Activated CD4-positive, alpha-beta T cell treated with anti-CD3 and anti-CD28 coated beads, Interleukin-2, amount 50 U/mL, for 48 hours (primary cell): Measurements from ENCODE around the gene MEGF11.

ENCODE experiments used
- DNase-seq, 2 experiments: peaks; one replicate each; pipeline ENCODE4 v3.0.0-alpha.2; 2020

MEGF11 gene

DNA sequence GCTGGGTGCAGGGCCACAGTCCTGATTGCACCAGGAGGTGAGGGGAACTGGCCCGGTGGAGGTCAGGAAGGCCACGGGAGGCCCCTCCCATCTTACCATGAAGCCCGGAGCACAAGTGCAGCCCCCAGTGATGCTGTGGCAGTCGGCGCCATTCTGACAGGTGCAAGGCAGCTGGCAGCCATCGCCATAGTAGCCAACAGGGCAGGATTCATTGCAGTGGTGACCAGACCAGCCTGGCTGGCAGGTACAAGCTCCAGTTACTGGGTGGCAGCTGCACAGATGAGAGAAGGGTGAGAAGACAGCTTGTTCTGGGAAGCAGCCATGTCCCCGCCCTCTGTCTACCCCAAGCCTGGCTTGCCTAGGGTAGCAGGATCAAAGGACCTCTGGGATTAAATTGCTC, 296.1 kb downstream of the MEGF11 start:
- no peak for DNase-seq

DNA sequence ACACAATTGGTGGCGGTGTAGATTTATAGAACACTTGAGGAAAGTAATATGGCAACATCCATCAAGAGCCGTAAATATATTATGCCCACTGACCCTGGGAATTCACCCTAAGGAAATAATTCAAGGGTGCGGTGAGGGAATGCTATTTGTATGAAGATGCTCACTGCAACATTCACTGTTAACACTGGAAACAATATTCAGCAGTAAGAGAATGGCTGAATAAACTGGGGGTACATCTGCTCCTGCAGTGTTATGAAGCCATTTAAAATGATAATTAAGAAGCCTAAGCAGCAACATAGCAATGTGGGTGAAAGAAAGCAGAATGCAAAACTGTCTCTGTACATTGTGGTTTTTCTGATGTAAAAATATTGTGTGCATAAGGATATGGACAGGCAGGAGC, 296.7 kb downstream of the MEGF11 start:
- DNase-seq = no peak

DNA sequence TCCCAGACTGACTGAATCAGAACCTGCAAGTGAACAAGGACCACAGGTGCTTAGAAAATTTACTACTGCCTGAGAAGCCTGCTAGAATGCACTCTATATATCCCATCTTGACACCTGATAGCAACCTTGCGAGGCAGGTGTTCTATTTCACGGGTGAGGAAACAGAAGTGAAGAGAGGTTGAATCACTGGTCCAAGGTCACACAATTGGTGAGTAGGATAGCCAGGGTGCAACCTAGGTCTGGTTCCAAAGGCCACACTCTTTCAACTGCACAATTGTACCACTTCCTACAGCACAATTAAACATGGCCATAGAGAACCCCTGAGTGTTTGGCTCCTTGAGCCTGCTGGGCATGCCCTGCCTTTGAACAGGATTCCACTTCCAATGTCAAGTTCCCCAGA, 297.2 kb downstream of the MEGF11 start:
- DNase-seq = no peak

GRCh38 chr15:65954289-65954741, 299.2 kb downstream of the MEGF11 start:
- no peak for DNase-seq

- DNase-seq = no peak
Measured at GRCh38 chr15:65953622-65954021, 299.9 kb downstream of the MEGF11 start.

DNA sequence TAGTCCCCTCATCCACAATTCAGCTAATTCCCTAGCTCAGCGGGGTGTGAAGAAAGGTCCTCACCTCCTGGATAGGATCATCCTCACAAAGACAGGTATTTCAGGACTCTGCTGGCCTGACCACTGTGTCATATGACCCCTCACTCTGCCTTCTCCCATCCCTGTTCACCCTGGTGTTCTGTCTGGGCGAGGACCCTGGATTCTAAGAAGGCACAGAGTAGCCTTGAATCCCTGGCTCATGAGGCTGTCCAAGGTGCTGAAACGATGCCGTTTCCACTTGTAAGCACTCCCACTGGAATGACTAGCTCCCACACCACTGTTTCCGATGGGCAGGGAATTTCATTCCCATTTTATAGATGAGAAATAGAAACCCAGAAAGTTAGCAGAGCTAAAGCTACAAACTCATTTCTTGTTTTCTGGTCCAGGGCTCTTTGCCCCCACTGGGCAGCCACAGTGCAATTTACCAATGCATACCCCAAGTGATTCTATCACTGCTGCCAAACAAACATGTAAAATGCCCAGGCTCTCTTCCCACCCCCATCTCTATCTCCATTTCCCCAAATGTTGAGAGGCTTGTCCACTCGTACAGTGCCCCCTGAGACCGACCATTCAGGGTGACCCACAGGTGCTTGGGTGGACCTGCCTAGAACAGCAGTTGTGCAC, 301.0 kb downstream of the MEGF11 start:
- DNase-seq = peak in 1 of 2 experiments; percentile 12

DNA sequence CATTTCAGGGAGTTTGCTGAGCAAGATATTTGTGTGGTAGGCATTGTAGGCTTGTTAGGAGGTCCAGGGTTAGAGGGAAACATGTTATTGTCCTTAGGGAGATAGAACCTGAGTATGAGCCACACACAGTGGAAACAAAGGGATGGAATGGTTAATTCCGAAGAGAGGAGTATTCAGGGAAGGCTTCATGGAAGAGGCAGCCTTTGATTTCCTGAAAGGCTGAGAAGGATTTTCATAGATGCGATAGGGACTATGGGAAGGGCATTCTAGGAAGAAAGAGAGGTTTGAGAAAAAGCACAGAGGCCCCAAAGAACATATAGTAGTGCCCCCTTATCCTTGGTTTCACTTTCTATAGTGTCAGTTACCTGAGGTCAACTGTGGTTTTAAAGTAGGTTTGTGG, 302.5 kb downstream of the MEGF11 start:
- no peak for DNase-seq

- no peak for DNase-seq
Measured at GRCh38 chr15:65949491-65949890, 304.1 kb downstream of the MEGF11 start.

GRCh38 chr15:65949011-65949410, 304.5 kb downstream of the MEGF11 start:
- DNase-seq = no peak

DNA sequence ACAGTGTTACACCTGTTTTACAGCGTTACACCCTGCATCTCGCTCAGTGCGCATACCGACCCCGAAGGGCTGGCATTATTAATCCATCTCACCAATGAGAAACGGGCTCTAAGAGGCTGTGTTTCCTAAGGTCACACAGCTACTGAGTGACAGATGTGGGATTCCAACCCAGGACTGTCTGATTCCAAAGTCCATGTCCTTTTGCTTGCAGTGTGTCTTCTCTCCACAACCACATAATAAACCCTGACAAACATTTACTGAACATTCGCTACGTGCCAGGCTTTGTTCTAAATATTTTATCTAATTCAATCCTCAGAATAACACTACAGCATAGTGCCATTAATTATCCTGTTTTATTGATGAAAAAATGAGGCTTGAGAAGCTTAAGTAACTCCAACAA, 305.2 kb downstream of the MEGF11 start:
- no peak for DNase-seq

GRCh38 chr15:65947041-65947440, 306.5 kb downstream of the MEGF11 start:
- DNase-seq = no peak

DNA sequence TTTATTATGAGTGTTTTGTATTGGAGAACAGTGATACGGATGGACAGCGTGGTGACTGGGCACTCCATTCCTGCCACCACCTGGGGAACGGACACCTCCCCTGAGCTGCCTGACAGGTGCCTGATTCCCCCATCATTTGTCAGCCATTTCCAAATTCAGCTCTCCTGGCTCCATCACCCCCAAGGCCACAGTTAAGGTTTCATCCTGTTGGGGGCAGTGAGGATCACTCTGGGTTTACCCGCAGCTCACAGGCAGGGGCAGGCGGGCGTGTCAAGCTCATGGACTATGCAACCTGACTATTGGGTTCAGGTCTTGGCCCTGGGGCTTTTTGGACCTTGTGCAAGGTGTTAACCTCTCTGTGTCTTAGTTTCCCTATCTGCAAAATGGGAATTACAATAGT, 307.9 kb downstream of the MEGF11 start:
- no peak for DNase-seq

GRCh38 chr15:65944404-65944803, 309.1 kb downstream of the MEGF11 start:
- no peak for DNase-seq

GRCh38 chr15:65942436-65942835, 311.1 kb downstream of the MEGF11 start:
- DNase-seq = peak in 1 of 2 experiments; percentile 13

GRCh38 chr15:65940618-65940909, 313.0 kb downstream of the MEGF11 start:
- no peak for DNase-seq

- DNase-seq = no peak
Measured at GRCh38 chr15:65939901-65940617, 313.5 kb downstream of the MEGF11 start.

DNA sequence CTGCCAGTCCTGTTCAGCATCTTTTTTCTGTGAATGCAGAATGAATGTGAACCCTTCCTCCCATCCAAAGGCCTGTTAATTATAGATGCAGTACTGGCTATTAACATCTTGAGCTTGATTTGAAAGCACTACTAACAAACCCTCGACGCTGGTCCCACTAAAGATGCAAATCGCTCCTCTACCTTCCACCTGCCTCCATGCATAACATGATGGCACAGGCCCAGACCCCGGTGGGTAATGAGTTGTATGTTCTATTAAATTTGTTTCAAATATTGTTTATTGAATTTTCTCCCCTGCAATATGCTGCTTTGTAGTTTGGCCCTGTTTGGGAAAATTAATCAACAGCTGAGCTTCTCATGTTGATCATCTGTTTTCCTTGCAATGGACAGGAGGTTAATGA, 314.9 kb downstream of the MEGF11 start:
- DNase-seq = no peak

DNA sequence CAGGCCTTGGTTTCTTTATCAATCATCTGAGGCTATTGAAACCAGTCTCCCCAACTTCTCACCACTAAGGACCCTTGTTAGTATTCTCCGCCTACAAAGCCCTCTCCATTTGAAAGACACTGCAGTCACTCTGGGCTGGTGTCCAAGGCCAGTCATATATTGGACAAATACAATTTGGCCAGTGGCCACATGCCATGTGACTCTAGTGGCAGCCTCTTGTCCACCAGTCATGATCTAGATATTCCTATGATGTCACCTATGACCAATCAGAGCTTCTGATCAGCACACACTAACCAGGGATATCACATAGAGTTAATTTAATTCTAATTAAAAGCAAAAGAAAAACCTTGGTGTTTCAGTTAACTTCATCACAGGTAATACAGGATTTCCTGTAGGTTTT, 316.1 kb downstream of the MEGF11 start:
- DNase-seq = no peak

- no peak for DNase-seq
Measured at GRCh38 chr15:65937054-65937453, 316.5 kb downstream of the MEGF11 start.

DNA sequence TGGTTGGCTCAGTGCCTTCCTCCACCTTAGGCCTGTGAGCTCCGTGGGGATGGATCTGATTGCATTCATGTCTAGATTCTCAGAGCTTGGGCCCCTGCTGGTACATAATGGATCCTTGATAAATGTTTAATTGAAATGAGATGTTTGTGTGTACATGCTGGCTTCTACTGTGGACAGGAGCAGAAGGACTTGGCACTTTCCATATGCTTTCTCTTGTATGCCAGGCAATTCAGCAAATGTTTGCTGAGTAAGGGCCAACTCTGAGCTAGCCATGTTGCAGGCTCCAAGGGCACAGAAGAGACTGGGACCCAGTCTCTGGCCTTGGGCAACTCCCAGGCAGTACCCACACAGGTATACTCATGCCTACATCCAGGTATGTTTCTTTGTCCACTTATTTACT, 317.3 kb downstream of the MEGF11 start:
- DNase-seq = no peak

- DNase-seq = no peak
Measured at GRCh38 chr15:65935391-65935790, 318.2 kb downstream of the MEGF11 start.

- DNase-seq = no peak
Measured at GRCh38 chr15:65931221-65931620, 322.3 kb downstream of the MEGF11 start.

GRCh38 chr15:65930134-65930533, 323.4 kb downstream of the MEGF11 start:
- no peak for DNase-seq

DNA sequence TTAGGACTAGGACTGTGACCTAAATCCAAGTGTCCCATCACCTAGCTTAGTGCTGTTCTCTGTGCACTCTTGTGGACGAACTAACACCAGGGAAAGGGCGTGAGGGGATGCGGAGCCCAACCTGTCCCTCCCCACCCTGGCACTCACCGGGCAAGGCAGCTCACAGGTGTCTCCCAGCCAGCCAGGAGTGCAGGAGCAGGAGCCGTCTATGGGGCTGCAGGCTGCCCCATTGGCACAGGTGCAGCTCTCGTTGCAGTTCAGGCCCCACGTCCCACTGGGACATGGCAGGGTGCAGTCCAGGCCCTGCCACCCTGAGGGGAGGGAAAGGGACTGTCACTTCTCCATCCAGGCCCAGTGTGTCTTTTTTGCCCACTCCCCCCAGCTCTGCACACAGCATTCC, 324.0 kb downstream of the MEGF11 start:
- DNase-seq = no peak

DNA sequence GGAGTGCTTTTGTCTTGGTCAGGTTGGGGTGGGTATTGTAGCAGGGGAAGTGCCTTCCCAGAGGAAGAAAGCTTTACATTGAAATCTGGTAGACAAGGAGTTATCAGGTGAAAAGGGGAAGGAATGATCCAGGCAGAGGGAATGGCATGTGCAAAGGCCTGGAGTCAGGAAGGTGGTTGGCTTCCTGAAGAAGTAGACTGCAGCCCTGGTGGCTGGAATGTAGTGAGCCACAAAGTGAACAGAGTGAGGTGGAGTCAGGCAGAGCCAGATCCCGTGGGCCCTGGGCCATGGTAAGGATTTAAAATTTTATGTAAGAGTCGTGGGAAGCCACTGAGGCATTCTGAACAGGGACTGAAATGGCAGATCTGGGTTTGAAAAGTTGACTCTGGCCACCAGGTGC, 326.0 kb downstream of the MEGF11 start:
- no peak for DNase-seq
